ENCODE measurements around the gene ZNF668.
A peak's percentile ranks its signal among the peaks of the same experiment; 100 is the strongest.
"Not testable (repeated sequence)": the region's sequence is repeated elsewhere in the genome, so short reads cannot be mapped to it uniquely, and the experiment has no call there.

Gene ZNF668

GRCh38 chr16:31109622-31110021 lies 35.6 kb upstream of the ZNF668 start:
- Histone ChIP-seq H3K27me3 (ENCODE audit: control insufficient read depth, insufficient read depth, low read length) (no peaks in the 10 kb centered on the region), H3K4me2 (ENCODE audit: low read length) (peak overlapping the region; percentile 89), H3K4me1 (ENCODE audit: control insufficient read depth, insufficient read depth, low read length) (peaks cover 29% of the 10 kb centered on the region), H3K36me3 (ENCODE audit: insufficient read depth, low read length) (peaks cover 44% of the 10 kb centered on the region), H3K4me3 (ENCODE audit: low read length) (peak overlapping the region; percentile 91), H3K9ac (ENCODE audit: low read depth, low read length) (peak overlapping the region; percentile 30), H3K9me3 (replicated peaks; ENCODE audit: low read length) (no peaks in the 10 kb centered on the region)

- Histone ChIP-seq H3K27me3 (ENCODE audit: control insufficient read depth, insufficient read depth, low read length) (no peaks in the 10 kb centered on the region), H3K4me2 (ENCODE audit: low read length) (peak overlapping the region; percentile 89), H3K9me3 (replicated peaks; ENCODE audit: low read length) (no peaks in the 10 kb centered on the region), H3K4me1 (ENCODE audit: control insufficient read depth, insufficient read depth, low read length) (peaks cover 29% of the 10 kb centered on the region), H3K9ac (ENCODE audit: low read depth, low read length) (peak overlapping the region; percentile 95), H3K4me3 (ENCODE audit: low read length) (peak overlapping the region; percentile 91), H3K36me3 (ENCODE audit: insufficient read depth, low read length) (peaks cover 44% of the 10 kb centered on the region)
Measured at GRCh38 chr16:31108794-31109558, 34.9 kb upstream of the ZNF668 start.

DNA sequence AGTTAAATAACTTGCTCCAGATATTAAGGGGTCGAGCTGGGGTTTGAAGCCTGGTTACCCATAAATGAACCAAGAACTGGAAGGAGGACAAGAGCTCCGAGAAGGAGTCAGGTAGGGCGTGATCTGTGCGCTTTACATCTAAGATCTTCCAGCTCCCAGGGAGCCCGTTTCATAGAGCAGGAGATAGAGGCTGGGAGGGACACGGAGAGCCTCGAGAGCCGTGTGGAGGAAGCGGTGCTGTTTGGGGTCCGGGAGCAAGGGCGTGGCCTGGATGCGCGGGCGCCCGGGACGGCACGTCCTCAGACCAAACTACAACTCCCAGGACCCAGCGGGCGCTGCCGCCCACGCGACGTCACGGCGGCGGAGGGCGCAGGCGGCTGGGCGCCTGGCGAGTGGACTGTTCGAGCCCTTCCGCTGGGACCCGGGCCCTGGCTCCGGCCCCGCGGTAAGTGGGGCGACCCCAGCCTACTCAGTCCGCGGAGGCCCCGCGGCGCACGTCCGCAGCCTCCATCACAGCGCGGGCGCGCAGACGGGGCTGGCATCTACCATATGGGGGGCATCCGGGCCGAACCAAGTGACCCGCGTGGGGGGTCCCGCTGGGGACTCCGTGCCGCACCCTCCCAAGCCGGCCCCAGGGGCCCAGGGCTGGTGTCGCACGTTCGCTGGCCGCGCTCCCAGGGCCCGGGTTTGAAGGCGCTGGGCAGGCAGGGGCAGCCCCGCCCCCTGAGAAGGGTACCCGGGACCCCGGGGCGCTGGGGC lies 34.2 kb upstream of the ZNF668 start, which contains the start of gene BCKDK:
TSS of gene BCKDK (plus strand) at position 352 of the 759 bp plus-strand sequence. CDS start 838 bp downstream, outside the sequence.
- Histone ChIP-seq H3K4me2 (ENCODE audit: low read length) (peak within 1 kb of the TSS; percentile 89), H3K9ac (ENCODE audit: low read depth, low read length) (peak within 1 kb of the TSS; percentile 95), H3K4me1 (ENCODE audit: control insufficient read depth, insufficient read depth, low read length) (peaks cover 29% of the 10 kb centered on the region), H3K36me3 (ENCODE audit: insufficient read depth, low read length) (peaks cover 40% of the 10 kb centered on the region), H3K27me3 (ENCODE audit: control insufficient read depth, insufficient read depth, low read length) (no peaks in the 10 kb centered on the region), H3K4me3 (ENCODE audit: low read length) (peak within 1 kb of the TSS; percentile 91), H3K9me3 (replicated peaks; ENCODE audit: low read length) (no peaks in the 10 kb centered on the region)

- H3K9me3 ChIP-seq (replicated peaks; ENCODE audit: low read length) = no peaks in the 10 kb centered on the region
- peaks cover 33% of the 10 kb centered on the region for H3K36me3 ChIP-seq (ENCODE audit: insufficient read depth, low read length)
- H3K4me3 ChIP-seq (ENCODE audit: low read length) = no peak overlapping the region
- peaks cover 29% of the 10 kb centered on the region for H3K4me1 ChIP-seq (ENCODE audit: control insufficient read depth, insufficient read depth, low read length)
- H3K9ac ChIP-seq (ENCODE audit: low read depth, low read length) = no peak overlapping the region
- peak overlapping the region; percentile 89 for H3K4me2 ChIP-seq (ENCODE audit: low read length)
- no peaks in the 10 kb centered on the region for H3K27me3 ChIP-seq (ENCODE audit: control insufficient read depth, insufficient read depth, low read length)
Measured at GRCh38 chr16:31107465-31107867, 33.4 kb upstream of the ZNF668 start.

- Histone ChIP-seq H3K9me3 (replicated peaks; ENCODE audit: low read length) (no peaks in the 10 kb centered on the region), H3K9ac (ENCODE audit: low read depth, low read length) (no peak overlapping the region), H3K4me3 (ENCODE audit: low read length) (no peak overlapping the region), H3K4me1 (ENCODE audit: control insufficient read depth, insufficient read depth, low read length) (peaks cover 29% of the 10 kb centered on the region), H3K27me3 (ENCODE audit: control insufficient read depth, insufficient read depth, low read length) (no peaks in the 10 kb centered on the region), H3K36me3 (ENCODE audit: insufficient read depth, low read length) (peaks cover 26% of the 10 kb centered on the region), H3K4me2 (ENCODE audit: low read length) (no peak overlapping the region)
Measured at GRCh38 chr16:31106509-31107464, 32.7 kb upstream of the ZNF668 start.

DNA sequence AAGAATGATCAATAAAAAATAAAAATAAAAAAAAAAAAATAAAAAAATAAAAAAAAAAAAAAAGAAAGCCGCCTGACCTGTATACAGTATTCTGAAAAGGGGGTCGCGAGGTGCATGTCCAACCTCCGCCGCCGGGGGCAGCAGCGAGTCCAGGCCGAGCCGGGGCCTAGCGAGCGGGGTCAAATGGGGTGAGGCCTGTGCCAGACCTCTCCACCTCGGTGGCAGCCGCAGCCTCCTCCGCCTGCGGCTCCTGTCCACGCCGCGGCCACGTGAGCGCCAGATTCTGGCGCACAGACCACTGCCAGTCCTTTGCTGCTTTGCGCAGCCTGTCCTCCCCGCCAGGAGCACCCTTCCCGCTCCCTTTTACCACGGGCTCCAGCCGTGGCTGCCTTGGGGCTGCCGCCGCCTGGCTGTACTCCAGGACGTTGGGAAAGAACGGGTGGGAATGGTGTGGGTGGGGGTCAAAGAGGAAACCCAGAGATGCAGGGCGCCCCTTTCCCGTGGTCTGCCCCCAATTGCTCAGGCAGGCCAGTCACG lies 31.7 kb upstream of the ZNF668 start:
- H3K27me3 ChIP-seq (ENCODE audit: control insufficient read depth, insufficient read depth, low read length) = no peaks in the 10 kb centered on the region
- peak overlapping the region; percentile 74 for H3K9ac ChIP-seq (ENCODE audit: low read depth, low read length)
- H3K36me3 ChIP-seq (ENCODE audit: insufficient read depth, low read length) = peaks cover 16% of the 10 kb centered on the region
- H3K9me3 ChIP-seq (replicated peaks; ENCODE audit: low read length) = no peaks in the 10 kb centered on the region
- peak overlapping the region; percentile 75 for H3K4me2 ChIP-seq (ENCODE audit: low read length)
- H3K4me3 ChIP-seq (ENCODE audit: low read length) = peak overlapping the region; percentile 50
- peaks cover 29% of the 10 kb centered on the region for H3K4me1 ChIP-seq (ENCODE audit: control insufficient read depth, insufficient read depth, low read length)

- H3K27me3 ChIP-seq (ENCODE audit: control insufficient read depth, insufficient read depth, low read length); H3K36me3 ChIP-seq (ENCODE audit: insufficient read depth, low read length); H3K4me2 ChIP-seq (ENCODE audit: low read length); H3K4me3 ChIP-seq (ENCODE audit: low read length); H3K9ac ChIP-seq (ENCODE audit: low read depth, low read length); H3K9me3 ChIP-seq (replicated peaks; ENCODE audit: low read length): not testable (repeated sequence)
- peaks cover 13% of the 10 kb centered on the region for H3K4me1 ChIP-seq (ENCODE audit: control insufficient read depth, insufficient read depth, low read length)
Measured at GRCh38 chr16:31100876-31101641, 27.0 kb upstream of the ZNF668 start.

GRCh38 chr16:31099860-31100638 lies 26.0 kb upstream of the ZNF668 start:
- Histone ChIP-seq H3K36me3 (ENCODE audit: insufficient read depth, low read length) (no peaks in the 10 kb centered on the region), H3K4me3 (ENCODE audit: low read length) (no peak overlapping the region), H3K9ac (ENCODE audit: low read depth, low read length) (no peak overlapping the region), H3K27me3 (ENCODE audit: control insufficient read depth, insufficient read depth, low read length) (no peaks in the 10 kb centered on the region), H3K4me1 (ENCODE audit: control insufficient read depth, insufficient read depth, low read length) (peaks cover 12% of the 10 kb centered on the region), H3K4me2 (ENCODE audit: low read length) (no peak overlapping the region), H3K9me3 (replicated peaks; ENCODE audit: low read length) (no peaks in the 10 kb centered on the region)

GRCh38 chr16:31094424-31095120 lies 20.5 kb upstream of the ZNF668 start, which contains the start of gene VKORC1:
VKORC1 (minus strand) TSS chr16:31094797; CDS start chr16:31094729, 68 bp downstream.
- H3K27me3 ChIP-seq (ENCODE audit: control insufficient read depth, insufficient read depth, low read length) = no peaks in the 10 kb centered on the region
- H3K4me3 ChIP-seq (ENCODE audit: low read length) = peak within 1 kb of the TSS; percentile 93
- H3K36me3 ChIP-seq (ENCODE audit: insufficient read depth, low read length) = peaks cover 18% of the 10 kb centered on the region
- H3K4me2 ChIP-seq (ENCODE audit: low read length) = peak within 1 kb of the TSS; percentile 93
- H3K9me3 ChIP-seq (replicated peaks; ENCODE audit: low read length) = no peaks in the 10 kb centered on the region
- peaks cover 15% of the 10 kb centered on the region for H3K4me1 ChIP-seq (ENCODE audit: control insufficient read depth, insufficient read depth, low read length)
- H3K9ac ChIP-seq (ENCODE audit: low read depth, low read length) = peak within 1 kb of the TSS; percentile 88

All from skeletal muscle satellite cell (primary cell).